ENCODE measurements around the gene UBXN10.

- TF ChIP-seq CTCF (IDR thresholded peaks at IDR 0.05) (no peak), EZH2 (IDR thresholded peaks at IDR 0.05) (no peak)
Measured at GRCh38 chr1:20220036-20220435, 34.1 kb downstream of the UBXN10 start.

All from neural progenitor cell (in vitro differentiated cells).